ENCODE measurements around the gene FUT7. TPM values are rescaled to one million over a fixed set of nuclear protein-coding genes. Genes with fewer than 3 reads are reported as not detected.

The FUT7 gene
- total and polyA plus RNA-seq, 9 of the 15 experiments (the other 6 are each of a cell fraction or from before 2014, with no cell fraction given), result not detected

DNA sequence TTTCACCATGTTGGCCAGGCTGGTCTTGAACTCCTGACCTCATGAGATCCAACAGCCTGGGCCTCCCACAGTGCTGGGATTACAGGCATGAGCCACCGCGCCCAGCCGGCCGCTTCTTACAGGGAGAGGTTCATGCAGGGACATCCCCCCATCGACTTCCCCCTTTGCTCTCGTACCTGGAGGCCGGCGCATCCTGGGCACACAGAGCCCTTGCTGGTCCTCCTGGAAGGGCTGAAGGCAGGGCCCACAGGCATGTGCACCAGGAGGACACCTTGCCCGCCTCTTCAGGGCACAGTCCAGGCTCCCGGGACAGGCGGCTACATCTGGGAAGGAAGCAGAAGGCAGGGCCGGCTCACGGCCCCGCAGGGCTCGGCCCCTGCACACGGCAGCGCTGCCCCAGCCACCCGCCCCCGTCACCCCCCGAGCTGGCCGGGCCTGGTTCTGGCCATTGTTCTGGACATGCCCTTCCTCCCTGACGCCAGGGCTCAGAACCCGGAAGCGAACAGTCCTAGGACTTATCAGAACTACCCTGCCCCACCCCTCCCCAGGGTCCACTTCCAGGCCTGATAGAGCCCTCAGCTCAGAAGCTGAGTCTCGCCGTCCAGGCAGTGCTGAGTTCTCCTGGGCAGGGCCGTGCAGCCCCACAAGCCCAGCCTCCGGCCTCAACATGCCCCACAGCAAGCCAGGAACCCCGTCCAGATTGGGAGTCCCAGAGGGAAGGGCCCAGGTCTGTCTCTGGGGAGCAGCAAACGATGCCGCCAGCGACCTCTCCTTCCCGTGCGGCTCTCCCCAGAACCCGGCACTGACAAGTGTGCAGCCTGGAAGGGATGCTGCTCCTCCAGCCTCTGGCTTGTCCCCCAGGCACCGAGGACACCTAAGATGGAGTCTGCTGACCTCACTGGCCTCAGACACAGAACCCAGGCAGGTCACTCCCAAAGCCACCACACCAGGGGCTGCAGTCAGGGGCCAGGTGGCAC, 11.2 kb upstream of the FUT7 start:
- Histone ChIP-seq H3K36me3 (ENCODE audit: control insufficient read depth, insufficient read depth, low read length) (no peaks in the 10 kb centered on the region), H3K27ac (ENCODE audit: extremely low read depth, low read depth, low read length) (no peak overlapping the region), H3K4me1 (replicated peaks in 1 of 2; ENCODE audit: control insufficient read depth in 2 of 2, insufficient read depth in 2 of 2, low read length in 2 of 2) (peaks cover 0 to 73% of the 10 kb centered on the region in 2 experiments; a peak in 4 of 5 replicates), H3K79me2 (ENCODE audit: control insufficient read depth, insufficient read depth, low read length) (no peaks in the 10 kb centered on the region), H3K4me3 (no peak overlapping the region), H3K4me2 (ENCODE audit: insufficient read depth, low read length) (no peak overlapping the region), H3K27me3 (ENCODE audit: control insufficient read depth in 2 of 2, insufficient read depth in 2 of 2, low read length in 2 of 2) (peaks cover 7 to 61% of the 10 kb centered on the region in 2 experiments; a peak in 4 of 5 replicates), H4K20me1 (replicated peaks; ENCODE audit: control insufficient read depth, insufficient read depth, low read length) (peaks cover 26% of the 10 kb centered on the region; the same call in 1 of the 2 replicates), H3K9ac (ENCODE audit: insufficient read depth in 1 of 2, low read depth in 2 of 2, low read length in 2 of 2) (peak overlapping the region in 1 of 2 experiments; percentile 65; a peak in 2 of 4 replicates), H2AFZ (ENCODE audit: low read depth, low read length) (0 out of 2 replicates have a peak overlapping the region, but pooled peaks have one; percentile 23), H3K9me3 (replicated peaks; ENCODE audit: control insufficient read depth, insufficient read depth, low read depth, low read length) (no peaks in the 10 kb centered on the region), H3K9me1 (ENCODE audit: control insufficient read depth, insufficient read depth, low read length) (no peaks in the 10 kb centered on the region)
- intact Hi-C loops (cut with micrococcal nuclease) (no loop called here), in situ Hi-C loops (cut with MboI) (no loop called here)
- DNase-seq (ENCODE audit: extremely low read depth in 1 of 4, low spot score in 3 of 4) (peak in 2 of 4 experiments; percentile 45 to 46), FAIRE-seq (no peak), ATAC-seq (peak; percentile 35)
- BruUV-seq (replicated peaks), result no TSS peak
- POLR2A ChIA-PET, result interaction anchor here (0.6 to 0.7 kb wide), 2 partner anchors 112 to 195 kb away, joined by 3 read pairs; no protein-coding TSS in a partner anchor
- CTCF ChIA-PET (ENCODE audit: low intra/inter-chr PET ratio), result no interaction called here
- TF ChIP-seq ETV1 (tag; conservative IDR thresholded peaks at IDR 0.05; ENCODE audit: low read depth) (no peak), ELF1 (tag; IDR thresholded peaks at IDR 0.05) (peak; percentile 59; the same call in 1 of the 2 replicates)
- 24% methylated on average over 23 of the region's 36 CpGs for WGBS (ENCODE audit: insufficient coverage, low coverage, missing lambda C conversion rate)

DNA sequence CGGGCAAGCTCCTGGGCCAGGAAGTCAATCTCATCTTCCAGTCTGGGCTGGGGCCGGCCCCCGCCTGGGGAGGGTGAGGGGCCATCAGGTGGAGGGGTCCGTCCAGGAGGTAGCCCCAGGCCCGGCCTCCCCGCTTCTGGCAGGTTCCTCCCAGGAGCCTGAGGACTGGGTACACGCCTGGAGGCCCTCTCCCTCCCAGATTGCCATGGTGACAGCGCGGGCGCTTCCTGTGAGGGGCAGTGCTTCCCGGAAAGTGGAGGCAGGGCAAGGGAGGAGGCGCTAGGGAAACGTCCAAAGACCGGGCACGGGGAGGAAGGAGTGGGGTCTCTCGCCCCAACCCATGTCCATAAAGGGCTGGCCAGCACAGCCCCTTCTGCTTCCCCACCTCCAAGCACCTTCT, 9.2 kb upstream of the FUT7 start:
- no TSS peak for BruUV-seq (replicated peaks)
- Histone ChIP-seq H3K9ac (ENCODE audit: insufficient read depth in 1 of 2, low read depth in 2 of 2, low read length in 2 of 2) (no peak overlapping the region; a peak in 2 of 4 replicates), H3K36me3 (ENCODE audit: control insufficient read depth, insufficient read depth, low read length) (no peaks in the 10 kb centered on the region), H3K4me3 (no peak overlapping the region), H3K27me3 (ENCODE audit: control insufficient read depth in 2 of 2, insufficient read depth in 2 of 2, low read length in 2 of 2) (peaks cover 7 to 50% of the 10 kb centered on the region in 2 experiments; a peak in 4 of 5 replicates), H3K9me3 (replicated peaks; ENCODE audit: control insufficient read depth, insufficient read depth, low read depth, low read length) (no peaks in the 10 kb centered on the region), H3K9me1 (ENCODE audit: control insufficient read depth, insufficient read depth, low read length) (no peaks in the 10 kb centered on the region), H2AFZ (ENCODE audit: low read depth, low read length) (no peak overlapping the region), H3K79me2 (ENCODE audit: control insufficient read depth, insufficient read depth, low read length) (no peaks in the 10 kb centered on the region), H3K27ac (ENCODE audit: extremely low read depth, low read depth, low read length) (no peak overlapping the region), H4K20me1 (replicated peaks; ENCODE audit: control insufficient read depth, insufficient read depth, low read length) (peaks cover 12% of the 10 kb centered on the region; the same call in 1 of the 2 replicates), H3K4me1 (replicated peaks in 1 of 2; ENCODE audit: control insufficient read depth in 2 of 2, insufficient read depth in 2 of 2, low read length in 2 of 2) (peaks cover 0 to 76% of the 10 kb centered on the region in 2 experiments; a peak in 4 of 5 replicates), H3K4me2 (ENCODE audit: insufficient read depth, low read length) (no peak overlapping the region)
- ChIA-PET POLR2A (no interaction called here), CTCF (ENCODE audit: low intra/inter-chr PET ratio) (no interaction called here)
- intact Hi-C loops (cut with micrococcal nuclease), result no loop called here
- in situ Hi-C loops (cut with MboI), result no loop called here
- DNase-seq (ENCODE audit: extremely low read depth in 1 of 4, low spot score in 3 of 4) (peak in 2 of 4 experiments; percentile 39 to 40), ATAC-seq (no peak; the same call in 1 of the 3 replicates), FAIRE-seq (no peak)
- TF ChIP-seq PHB (CRISPR knock-in tag; IDR thresholded peaks at IDR 0.05) (no peak), BCL6 (CRISPR knock-in tag; IDR thresholded peaks at IDR 0.05) (no peak), ELF1 (tag; IDR thresholded peaks at IDR 0.05) (peak; percentile 43; the same call in 1 of the 2 replicates), GABPA (tag; conservative IDR thresholded peaks at IDR 0.05; ENCODE audit: low read depth) (peak; percentile 44)
- 3% methylated on average over 10 of the region's 16 CpGs for WGBS (ENCODE audit: insufficient coverage, low coverage, missing lambda C conversion rate)
